ENCODE results near the gene ANTXR2.

The ANTXR2 gene

GRCh38 chr4:79948261-79948660, 124.8 kb downstream of the ANTXR2 start:
- no peak overlapping the region for H3K4me3 ChIP-seq (IDR thresholded peaks at IDR 0.05; ENCODE audit: insufficient read depth, low read depth, low read length)
- H3K36me3 ChIP-seq (ENCODE audit: insufficient read depth) = no peaks in the 10 kb centered on the region
- H3K4me2 ChIP-seq = no peak overlapping the region
- no peaks in the 10 kb centered on the region for H3K4me1 ChIP-seq (ENCODE audit: low read depth, poor library complexity, severe bottlenecking)
- H3K9ac ChIP-seq = no peak overlapping the region
- H4K20me1 ChIP-seq (ENCODE audit: insufficient read depth) = no peaks in the 10 kb centered on the region
- H3K27me3 ChIP-seq (ENCODE audit: insufficient read depth, low read depth) = no peaks in the 10 kb centered on the region
- H3K27ac ChIP-seq = no peak overlapping the region
- H2AFZ ChIP-seq (ENCODE audit: low read depth) = no peak overlapping the region
- no peaks in the 10 kb centered on the region for H3K79me2 ChIP-seq (ENCODE audit: insufficient read depth, low read depth)
- no peak for TF ChIP-seq CTCF (conservative IDR thresholded peaks at IDR 0.05; ENCODE audit: low read depth, low read length)

GRCh38 chr4:79947386-79947785, 125.6 kb downstream of the ANTXR2 start:
- Histone ChIP-seq H3K79me2 (ENCODE audit: insufficient read depth, low read depth) (no peaks in the 10 kb centered on the region), H3K27ac (no peak overlapping the region), H3K27me3 (ENCODE audit: insufficient read depth, low read depth) (no peaks in the 10 kb centered on the region), H3K4me1 (ENCODE audit: low read depth, poor library complexity, severe bottlenecking) (no peaks in the 10 kb centered on the region), H3K4me2 (no peak overlapping the region), H3K4me3 (IDR thresholded peaks at IDR 0.05; ENCODE audit: insufficient read depth, low read depth, low read length) (no peak overlapping the region), H3K36me3 (ENCODE audit: insufficient read depth) (no peaks in the 10 kb centered on the region), H2AFZ (ENCODE audit: low read depth) (no peak overlapping the region), H3K9ac (no peak overlapping the region), H4K20me1 (ENCODE audit: insufficient read depth) (no peaks in the 10 kb centered on the region)
- TF ChIP-seq CTCF (conservative IDR thresholded peaks at IDR 0.05; ENCODE audit: low read depth, low read length) = no peak

GRCh38 chr4:79935274-79935673, 137.8 kb downstream of the ANTXR2 start:
- Histone ChIP-seq H2AFZ (ENCODE audit: low read depth) (no peak overlapping the region), H4K20me1 (ENCODE audit: insufficient read depth) (no peaks in the 10 kb centered on the region), H3K27ac (no peak overlapping the region), H3K4me2 (no peak overlapping the region), H3K79me2 (ENCODE audit: insufficient read depth, low read depth) (no peaks in the 10 kb centered on the region), H3K27me3 (ENCODE audit: insufficient read depth, low read depth) (no peaks in the 10 kb centered on the region), H3K4me3 (IDR thresholded peaks at IDR 0.05; ENCODE audit: insufficient read depth, low read depth, low read length) (no peak overlapping the region), H3K9ac (no peak overlapping the region), H3K36me3 (ENCODE audit: insufficient read depth) (no peaks in the 10 kb centered on the region), H3K4me1 (ENCODE audit: low read depth, poor library complexity, severe bottlenecking) (no peaks in the 10 kb centered on the region)
- TF ChIP-seq CTCF (conservative IDR thresholded peaks at IDR 0.05; ENCODE audit: low read depth, low read length) = no peak

GRCh38 chr4:79934660-79935059, 138.4 kb downstream of the ANTXR2 start:
- no peaks in the 10 kb centered on the region for H3K79me2 ChIP-seq (ENCODE audit: insufficient read depth, low read depth)
- no peak overlapping the region for H3K4me2 ChIP-seq
- H3K4me3 ChIP-seq (IDR thresholded peaks at IDR 0.05; ENCODE audit: insufficient read depth, low read depth, low read length) = no peak overlapping the region
- TF ChIP-seq CTCF (conservative IDR thresholded peaks at IDR 0.05; ENCODE audit: low read depth, low read length) = no peak
- H3K4me1 ChIP-seq (ENCODE audit: low read depth, poor library complexity, severe bottlenecking) = no peaks in the 10 kb centered on the region
- H4K20me1 ChIP-seq (ENCODE audit: insufficient read depth) = no peaks in the 10 kb centered on the region
- H3K27ac ChIP-seq = no peak overlapping the region
- H3K9ac ChIP-seq = no peak overlapping the region
- no peaks in the 10 kb centered on the region for H3K27me3 ChIP-seq (ENCODE audit: insufficient read depth, low read depth)
- no peaks in the 10 kb centered on the region for H3K36me3 ChIP-seq (ENCODE audit: insufficient read depth)
- H2AFZ ChIP-seq (ENCODE audit: low read depth) = no peak overlapping the region

- no peak for TF ChIP-seq CTCF (conservative IDR thresholded peaks at IDR 0.05; ENCODE audit: low read depth, low read length)
- no peak overlapping the region for H3K4me3 ChIP-seq (IDR thresholded peaks at IDR 0.05; ENCODE audit: insufficient read depth, low read depth, low read length)
- H3K27me3 ChIP-seq (ENCODE audit: insufficient read depth, low read depth) = no peaks in the 10 kb centered on the region
- H4K20me1 ChIP-seq (ENCODE audit: insufficient read depth) = no peaks in the 10 kb centered on the region
- no peaks in the 10 kb centered on the region for H3K4me1 ChIP-seq (ENCODE audit: low read depth, poor library complexity, severe bottlenecking)
- no peaks in the 10 kb centered on the region for H3K79me2 ChIP-seq (ENCODE audit: insufficient read depth, low read depth)
- no peak overlapping the region for H3K4me2 ChIP-seq
- no peak overlapping the region for H2AFZ ChIP-seq (ENCODE audit: low read depth)
- no peaks in the 10 kb centered on the region for H3K36me3 ChIP-seq (ENCODE audit: insufficient read depth)
- no peak overlapping the region for H3K9ac ChIP-seq
- H3K27ac ChIP-seq = no peak overlapping the region
Measured at GRCh38 chr4:79927931-79928330, 145.1 kb downstream of the ANTXR2 start.

Data from KMS-11 (cell line).